Frontal cortex (tissue), 1 donor: ENCODE data around the gene PLEKHS1. TPM values are rescaled to one million over a fixed set of nuclear protein-coding genes. Genes with fewer than 3 reads are reported as not detected.

Experiments used
- small RNA-seq: library from RNA; depleted of rRNA; stranded (forward); fragments of <200 nt; gene quantifications from one replicate; pipeline ENCODE3, GENCODE V24; 2014
- total RNA-seq: library from RNA; depleted of rRNA; stranded (reverse); fragments of >200 nt; gene quantifications from one replicate; pipeline ENCODE4 v1.2.3, GENCODE V29; 2014

PLEKHS1 gene
- total RNA-seq, 1 donor from 2014 or later = not detected

Small RNAs within 50 kb of the gene (small RNA-seq; reads per million reads assigned to genes)
- gene RF00560 = not detected

Other genes starting within 250 kb of the PLEKHS1 start
- gene HABP2, start 198.6 kb upstream of the PLEKHS1 start, total RNA-seq = not detected
- gene NRAP, start 87.6 kb upstream of the PLEKHS1 start, total RNA-seq = not detected
- 2.0 TPM for gene CASP7, start 71.8 kb upstream of the PLEKHS1 start, total RNA-seq
- 16.7 TPM for gene DCLRE1A, start 102.4 kb downstream of the PLEKHS1 start, total RNA-seq
- gene NHLRC2, start 103.0 kb downstream of the PLEKHS1 start, total RNA-seq = 20.4 TPM